Measurements from ENCODE around the gene PWWP2B.

- no peak for TF ChIP-seq MAX (CRISPR knock-in tag; IDR thresholded peaks at IDR 0.05)
- no peak for TF ChIP-seq CTCF (IDR thresholded peaks at IDR 0.05)
- TF ChIP-seq ZNF512 (CRISPR knock-in tag; IDR thresholded peaks at IDR 0.05; ENCODE audit: borderline replicate concordance) = no peak
- no peak for TF ChIP-seq MLX (CRISPR knock-in tag; IDR thresholded peaks at IDR 0.05)
- no peak for TF ChIP-seq E2F1 (CRISPR knock-in tag; IDR thresholded peaks at IDR 0.05)
- no peak for TF ChIP-seq E2F4 (CRISPR knock-in tag; IDR thresholded peaks at IDR 0.05; ENCODE audit: borderline replicate concordance, low read depth)
- TF ChIP-seq FOXJ3 (CRISPR knock-in tag; IDR thresholded peaks at IDR 0.05; ENCODE audit: borderline replicate concordance) = no peak
- TF ChIP-seq ZNF232 (CRISPR knock-in tag; IDR thresholded peaks at IDR 0.05) = no peak
- TF ChIP-seq TEAD1 (CRISPR knock-in tag; IDR thresholded peaks at IDR 0.05) = no peak
- no peak for TF ChIP-seq ZNF121 (CRISPR knock-in tag; IDR thresholded peaks at IDR 0.05)
Measured at GRCh38 chr10:132453470-132453861, 56.5 kb downstream of the PWWP2B start.

Measured in WTC11 (cell line).